Endothelial cell of umbilical vein (primary cell): ENCODE data around the gene YIPF1. TPM values are rescaled to one million over a fixed set of nuclear protein-coding genes. Genes with fewer than 3 reads are reported as not detected.

ENCODE experiments used
- BruUV-seq: library from RNA; stranded (reverse); fragments of 400-500 nt; replicated peaks from 2 replicates; lab custom pipeline; 2021; lab: Mats Ljungman, UMichigan
- CTCF ChIA-PET: fragments of 300-600, 350-600 bp; sonication (Branson Sonifier 250); formaldehyde crosslinking; loops from one replicate; lab custom pipeline; 2021; ENCODE audit warnings: antibody characterized with exemption, inconsistent platforms; lab: Charles Lee
- POLR2A ChIA-PET: fragments of 300-600, 350-600 bp; sonication (Branson Sonifier 250); formaldehyde crosslinking; loops from one replicate; lab custom pipeline; 2021; ENCODE audit warnings: antibody characterized with exemption, inconsistent platforms; lab: Charles Lee
- DNase-seq: peaks from one replicate; pipeline ENCODE4 v3.0.0-alpha.2; 2011; ENCODE audit warnings: low read depth, low spot score
- FAIRE-seq: peaks from 2 replicates; lab custom pipeline; 2011; peaks lifted over from hg19 to GRCh38; lab: Jason Lieb, UNC
- H2AFZ ChIP-seq: 2 replicates; pipeline ENCODE4 v1.6.0; 2012; ENCODE audit warnings: low read depth, low read length, control low read depth, inconsistent platforms
- H3K27ac ChIP-seq: 2 replicates; pipeline ENCODE4 v1.5.1; 2011; ENCODE audit warnings: low read depth, mild to moderate bottlenecking, control low read depth, low read length, moderate library complexity; ENCODE audit not compliant: insufficient read depth
- H3K27me3 ChIP-seq, 2 experiments: 2 replicates each; pipeline versions ENCODE4 v1.6.0 to v1.6.1; 2011; ENCODE audit warnings: low read length in 2 of 2, mixed read lengths in 1 of 2; ENCODE audit not compliant: control insufficient read depth in 2 of 2, insufficient read depth in 2 of 2
- H3K36me3 ChIP-seq, 2 experiments: 2 replicates in 1 of 2; 3 replicates in 1 of 2; pipeline ENCODE4 v1.5.1; 2011; ENCODE audit warnings: low read length in 2 of 2, mild to moderate bottlenecking in 1 of 2, moderate library complexity in 1 of 2; ENCODE audit not compliant: control insufficient read depth in 2 of 2, insufficient read depth in 2 of 2; ENCODE audit errors: extremely low read depth in 1 of 2
- H3K4me1 ChIP-seq: 3 replicates; pipeline ENCODE4 v1.5.1; 2011; ENCODE audit warnings: mild to moderate bottlenecking, low read length; ENCODE audit not compliant: control insufficient read depth, insufficient read depth; ENCODE audit errors: extremely low read depth
- H3K4me2 ChIP-seq: 2 replicates; pipeline ENCODE4 v1.6.1; 2011; ENCODE audit warnings: low read length, control low read depth, mixed read lengths; ENCODE audit not compliant: insufficient read depth
- H3K4me3 ChIP-seq, 3 experiments: fragments of 200-600 bp in 1 of 3; sonication (generic), shearing (Covaris generic) in 1 of 3; replicated peaks in 1 of 3; 2 replicates each; pipeline ENCODE4 v1.5.1; 2011 to 2016; ENCODE audit warnings: control low read depth in 3 of 3, low read length in 3 of 3, mild to moderate bottlenecking in 2 of 3, inconsistent platforms in 1 of 3, low read depth in 1 of 3, moderate library complexity in 1 of 3; ENCODE audit not compliant: insufficient read depth in 1 of 3
- H3K79me2 ChIP-seq: 2 replicates; pipeline ENCODE4 v1.6.0; 2012; ENCODE audit warnings: low read length, inconsistent platforms; ENCODE audit not compliant: control insufficient read depth, insufficient read depth
- H3K9ac ChIP-seq: replicated peaks from 2 replicates; pipeline ENCODE3; 2011; ENCODE audit warnings: low read length, control low read depth; ENCODE audit not compliant: insufficient read depth; ENCODE audit errors: extremely low read depth
- H3K9me1 ChIP-seq: replicated peaks from 3 replicates; pipeline ENCODE4 v1.6.0; 2011; ENCODE audit warnings: mild to moderate bottlenecking, low read length; ENCODE audit not compliant: control insufficient read depth, insufficient read depth; ENCODE audit errors: extremely low read depth
- H3K9me3 ChIP-seq: replicated peaks from 2 replicates; pipeline ENCODE4 v1.5.1; 2012; ENCODE audit warnings: low read length, inconsistent platforms; ENCODE audit not compliant: control insufficient read depth, insufficient read depth
- H4K20me1 ChIP-seq: replicated peaks from 2 replicates; pipeline ENCODE3; 2011; ENCODE audit warnings: mild to moderate bottlenecking, low read length; ENCODE audit not compliant: control insufficient read depth, insufficient read depth; ENCODE audit errors: extremely low read depth
- CTCF ChIP-seq, 2 donors: IDR thresholded peaks; 1 replicate in 1 of 2; 2 replicates in 1 of 2; pipeline ENCODE4 v1.5.1; 2011; ENCODE audit warnings: low read length in 2 of 2, mild to moderate bottlenecking in 2 of 2, moderate library complexity in 2 of 2, control low read depth in 1 of 2, inconsistent platforms in 1 of 2, low read depth in 1 of 2; ENCODE audit not compliant: insufficient read depth in 1 of 2; ENCODE audit errors: extremely low read depth in 1 of 2
- EZH2 ChIP-seq: IDR thresholded peaks from 2 replicates; pipeline ENCODE4 v1.6.1; 2012; ENCODE audit warnings: borderline replicate concordance, low read depth, mild to moderate bottlenecking, moderate library complexity, low read length, inconsistent platforms; ENCODE audit not compliant: severe bottlenecking
- FOS ChIP-seq: IDR thresholded peaks from 2 replicates; pipeline ENCODE4 v1.6.1; 2011; ENCODE audit warnings: mild to moderate bottlenecking, low read length, moderate library complexity, borderline replicate concordance; ENCODE audit not compliant: insufficient read depth
- GATA2 ChIP-seq: IDR thresholded peaks from 2 replicates; pipeline ENCODE4 v1.7.0; 2011; ENCODE audit warnings: low read depth, mild to moderate bottlenecking, moderate library complexity, mixed read lengths, low read length; ENCODE audit not compliant: insufficient read length, insufficient read depth
- JUN ChIP-seq: IDR thresholded peaks from 2 replicates; pipeline ENCODE4 v1.6.1; 2011; ENCODE audit warnings: borderline replicate concordance, low read depth; ENCODE audit not compliant: insufficient read length, insufficient read depth
- MAX ChIP-seq: IDR thresholded peaks from 2 replicates; pipeline ENCODE4 v1.6.1; 2011; ENCODE audit not compliant: insufficient read depth, insufficient read length
- MYC ChIP-seq: IDR thresholded peaks from one replicate; pipeline ENCODE4 v1.6.1; 2011; ENCODE audit warnings: mild to moderate bottlenecking, low read depth, low read length
- POLR2A ChIP-seq: IDR thresholded peaks from 2 replicates; pipeline ENCODE4 v1.6.1; 2012; ENCODE audit warnings: low read depth, mild to moderate bottlenecking, control low read depth, low read length
- POLR2AphosphoS5 ChIP-seq: IDR thresholded peaks from 2 replicates; pipeline ENCODE4 v1.6.1; 2012; ENCODE audit warnings: low read depth, mild to moderate bottlenecking, control low read depth, low read length, moderate library complexity; ENCODE audit not compliant: insufficient read depth
- dilution Hi-C: fragments of 300-500 bp; cut with MboI; formaldehyde crosslinking; loops from one replicate; pipeline ENCODE4 v1.15.0; 2019; ENCODE audit warnings: low sequenced_read_pairs; ENCODE audit not compliant: extremely low pct_ligation_motif_present
- intact Hi-C: fragments of 100-400 bp; cut with micrococcal nuclease; formaldehyde crosslinking; loops from one replicate; pipeline ENCODE4 v1.10.0; 2022
- polyA plus RNA-seq, 4 experiments: library from polyadenylated mRNA; depleted of rRNA in 3 of 4; stranded (reverse) in 3 of 4; unstranded in 1 of 4; fragments of >200 nt; gene quantifications; 2 replicates each; pipeline versions ENCODE4 v1.2.1 to v1.2.3, GENCODE V29; 2011 to 2012; ENCODE audit warnings: missing spikeins in 1 of 4
- total RNA-seq: library from RNA; stranded (reverse); gene quantifications from 2 replicates; pipeline ENCODE4 v1.2.3, GENCODE V29; 2021

The YIPF1 gene
- total and polyA plus RNA-seq, 2 donors (not counting 3 experiments of a cell fraction or from before 2014, with no cell fraction given), result 14.8 to 26.2 TPM

- peak overlapping the region; percentile 77 for H3K4me2 ChIP-seq
- H3K79me2 ChIP-seq, result no peaks in the 10 kb centered on the region
- intact Hi-C loops (no loop called here), dilution Hi-C loops (no loop called here)
- CTCF ChIA-PET, result interaction anchor here (1.4 to 2.0 kb wide), 3 partner anchors 12 to 69 kb away, joined by 5 to 16 read pairs (median 8); partner anchors contain the start of gene IFT25
- no peaks in the 10 kb centered on the region for H4K20me1 ChIP-seq
- POLR2A ChIA-PET, result no interaction called here
- H3K4me1 ChIP-seq, result peaks cover 8% of the 10 kb centered on the region
- no peak overlapping the region for H3K27ac ChIP-seq
- H3K36me3 ChIP-seq, result no peaks in the 10 kb centered on the region
- no peak for DNase-seq
- H3K9ac ChIP-seq, result no peak overlapping the region
- FAIRE-seq, result no peak
- no TSS peak for BruUV-seq
- TF ChIP-seq FOS (no peak), CTCF (IDR thresholded peaks at IDR 0.05; ENCODE audit: extremely low read depth in 1 of 2, insufficient read depth in 1 of 2, low read depth in 1 of 2, low read length in 2 of 2) (no peak), EZH2 (no peak), GATA2 (no peak), POLR2AphosphoS5 (no peak), JUN (no peak), MYC (no peak), POLR2A (no peak), MAX (no peak)
- H3K9me3 ChIP-seq, result no peaks in the 10 kb centered on the region
- no peaks in the 10 kb centered on the region for H3K9me1 ChIP-seq
- peak overlapping the region; percentile 70 for H2AFZ ChIP-seq
- no peak overlapping the region for H3K4me3 ChIP-seq
- H3K27me3 ChIP-seq, result no peaks in the 10 kb centered on the region
Measured at GRCh38 chr1:53890522-53890941, 935 bp upstream of the YIPF1 start.
